Measurements from ENCODE around the gene MT1A.

The MT1A gene

DNA sequence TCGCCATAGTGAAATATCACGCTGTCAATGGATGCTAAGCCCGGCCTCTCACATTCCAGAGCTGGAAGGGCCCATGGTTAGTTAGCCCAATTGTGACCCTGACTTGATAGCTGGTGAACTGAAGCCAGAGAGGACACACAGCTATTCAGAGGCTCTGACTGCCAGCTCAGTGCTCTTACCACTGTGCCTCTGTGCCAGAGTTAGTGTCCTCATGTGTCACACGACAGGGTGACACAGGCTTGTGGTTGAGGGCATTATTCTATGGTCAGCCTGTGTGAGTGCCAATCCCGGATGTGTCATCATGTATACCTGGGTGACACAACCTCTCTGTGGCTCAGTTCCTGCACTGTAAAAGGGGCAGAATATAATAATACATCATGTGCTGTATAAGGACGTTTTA is 41.4 kb downstream of the MT1A start:
- no peak for DNase-seq (ENCODE audit: low read depth)

DNA sequence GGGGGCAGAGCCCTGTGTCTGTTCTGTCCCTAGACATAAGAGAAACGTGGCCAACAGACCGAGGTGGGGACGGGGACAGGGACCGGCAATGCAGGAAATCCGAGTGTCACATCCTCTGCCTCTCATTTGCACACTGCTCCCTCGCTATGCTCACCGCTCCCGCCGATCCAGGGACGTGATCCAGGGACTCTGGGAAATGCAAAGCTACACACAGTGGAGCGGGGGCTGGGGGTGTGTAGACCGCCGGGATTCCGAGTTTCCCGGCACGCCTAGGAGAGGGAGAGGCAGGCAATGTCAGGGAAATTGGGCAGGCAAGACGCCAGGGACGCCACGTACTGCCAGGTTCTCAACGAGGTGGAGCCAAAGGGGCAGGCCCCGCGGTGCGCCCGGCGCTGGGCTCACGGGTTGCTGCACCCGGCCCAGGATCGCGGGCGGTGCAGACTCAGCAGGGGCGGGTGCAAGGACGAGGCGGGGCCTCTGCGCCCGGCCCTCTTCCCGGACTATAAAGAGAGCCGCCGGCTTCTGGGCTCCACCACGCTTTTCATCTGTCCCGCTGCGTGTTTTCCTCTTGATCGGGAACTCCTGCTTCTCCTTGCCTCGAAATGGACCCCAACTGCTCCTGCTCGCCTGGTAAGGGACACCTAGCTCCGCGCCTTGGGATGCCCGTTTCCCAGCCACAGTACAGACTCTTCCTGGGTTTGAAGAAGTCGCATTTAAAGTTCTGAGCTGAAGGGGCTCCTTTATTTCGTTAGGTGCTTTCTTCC is 43.7 kb downstream of the MT1A start, which contains the start of gene MT1X:
Gene MT1X, plus strand, starts transcription at position 532 of the 764 bp plus-strand sequence. Its CDS starts 71 bp downstream, at position 603.
- peak; percentile 81 for DNase-seq (ENCODE audit: low read depth)

GRCh38 chr16:56682703-56683397 is 44.4 kb downstream of the MT1A start:
- no peak for DNase-seq (ENCODE audit: low read depth)

- no peak for DNase-seq (ENCODE audit: low read depth)
Observed at GRCh38 chr16:56683424-56684172, 45.1 kb downstream of the MT1A start.

DNA sequence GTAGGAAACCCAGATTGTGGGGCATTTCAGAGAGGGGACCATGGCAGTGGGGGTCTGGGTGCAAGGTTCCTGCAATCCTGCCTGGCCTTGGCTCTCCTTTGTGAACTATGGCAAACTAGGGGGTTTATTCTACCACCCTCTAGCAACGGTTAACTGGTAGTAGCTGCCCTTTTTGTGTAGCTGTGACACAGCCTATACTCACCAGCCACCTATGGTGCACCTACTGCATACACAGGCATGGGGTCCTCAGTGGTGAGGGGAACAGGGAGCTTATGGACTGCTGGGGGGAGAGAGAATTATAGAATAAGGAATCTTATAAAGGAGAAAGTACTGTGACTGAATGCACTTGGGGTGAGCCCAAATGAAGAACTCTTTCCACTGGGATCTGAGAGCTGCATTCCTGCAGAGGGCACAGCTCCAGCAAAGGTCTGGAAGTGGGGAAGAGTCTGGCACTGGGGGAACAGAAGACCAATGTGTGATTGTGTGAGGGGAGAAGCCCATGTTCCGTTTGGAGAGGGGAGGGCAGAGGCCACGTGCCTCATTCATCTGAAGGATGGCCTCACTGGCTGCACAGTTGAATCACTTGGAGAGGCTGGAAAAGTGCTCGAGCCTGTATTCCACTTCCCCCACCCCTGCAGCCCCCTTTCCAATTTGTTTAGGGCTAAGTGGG is 45.9 kb downstream of the MT1A start:
- no peak for DNase-seq (ENCODE audit: low read depth)

GRCh38 chr16:56684926-56685590 is 46.6 kb downstream of the MT1A start:
- no peak for DNase-seq (ENCODE audit: low read depth)

- DNase-seq (ENCODE audit: low read depth), result no peak
Observed at GRCh38 chr16:56686758-56687157, 48.3 kb downstream of the MT1A start.

DNA sequence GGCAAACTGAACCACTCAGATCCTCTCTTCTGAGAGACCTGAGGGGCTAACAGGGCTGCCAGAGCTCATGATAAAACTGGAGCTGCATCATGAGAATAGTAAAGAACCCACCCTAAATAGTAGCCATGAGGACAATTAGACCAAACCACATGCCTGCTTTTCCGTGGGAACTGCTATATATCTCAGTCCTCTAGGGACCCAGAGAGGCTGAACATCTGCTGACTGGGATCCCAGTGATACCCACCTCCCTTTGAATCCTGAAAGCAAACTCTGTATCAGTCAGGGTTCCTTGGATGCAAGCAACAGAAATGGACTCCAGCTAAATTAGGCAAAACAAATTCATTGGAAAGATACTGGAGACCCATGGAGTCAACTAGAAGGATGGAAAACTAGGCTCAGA is 50.3 kb downstream of the MT1A start:
- no peak for DNase-seq (ENCODE audit: low read depth)

DNA sequence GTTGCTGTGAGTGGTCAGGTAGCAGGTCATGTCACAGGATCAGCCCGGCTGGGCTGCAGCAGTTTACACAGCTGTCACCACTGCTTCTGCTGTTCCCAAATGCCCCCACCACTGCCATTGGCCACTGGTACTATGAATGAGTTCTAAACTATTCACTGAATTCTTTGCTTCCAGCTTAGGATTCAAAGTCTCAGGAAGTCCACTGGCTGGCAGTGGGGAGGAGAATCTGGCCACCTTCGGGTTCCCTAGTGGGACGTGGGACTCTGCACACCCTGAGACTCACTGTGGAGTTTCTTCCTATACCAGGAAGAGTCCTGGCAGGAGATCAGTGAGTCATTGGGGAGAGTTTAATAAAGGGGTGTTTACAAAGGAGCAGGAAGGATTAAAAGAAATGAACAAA is 50.7 kb downstream of the MT1A start:
- DNase-seq (ENCODE audit: low read depth), result no peak

Data from stromal cell of bone marrow (primary cell).